Hepatocyte (in vitro differentiated cells): ENCODE measurements around the gene ASB2.

Source experiments
- CTCF ChIP-seq: fragments of 200-600 bp; sonication (generic); IDR thresholded peaks from 2 replicates; pipeline ENCODE4 v1.5.1; 2016; ENCODE audit warnings: antibody characterized with exemption, mild to moderate bottlenecking; ENCODE audit not compliant: poor library complexity
- EZH2phosphoT487 ChIP-seq: fragments of 200-600 bp; sonication (generic); IDR thresholded peaks from one replicate; pipeline ENCODE4 v1.6.1; 2018; ENCODE audit warnings: antibody characterized with exemption, mild to moderate bottlenecking, low read depth, moderate library complexity; ENCODE audit not compliant: unreplicated experiment, severe bottlenecking

GRCh38 chr14:93888995-93889394 lies 87.4 kb downstream of the ASB2 start:
- TF ChIP-seq CTCF (no peak), EZH2phosphoT487 (no peak)
